ENCODE data around the gene NECTIN1. TPM values are rescaled to one million over a fixed set of nuclear protein-coding genes. Genes with fewer than 3 reads are reported as not detected.

The NECTIN1 gene
- total and polyA plus RNA-seq, 2 of the 13 experiments (the other 11 are each of a cell fraction or from before 2014, with no cell fraction given): 3.9 to 7.3 TPM

GRCh38 chr11:119709171-119709570, 19.8 kb downstream of the NECTIN1 start:
- peaks cover 41% of the 10 kb centered on the region for H3K4me1 ChIP-seq (ENCODE audit: insufficient read depth, low read length)
- H3K79me2 ChIP-seq (ENCODE audit: insufficient read depth, low read length): no peaks in the 10 kb centered on the region
- in situ Hi-C loops (cut with HindIII; ENCODE audit: extremely low pct_ligation_motif_present, low pct_unique_long_range_greater_than_20kb) (no loop called here), intact Hi-C loops (cut with micrococcal nuclease; ENCODE audit: unreplicated experiment) (no loop called here)
- no peak overlapping the region for H3K27ac ChIP-seq (ENCODE audit: extremely low read length, insufficient read depth, low read length)
- no TSS peak for BruUV-seq (replicated peaks)
- H3K27me3 ChIP-seq (ENCODE audit: control insufficient read depth in 1 of 2, insufficient read depth in 2 of 2, low read length in 2 of 2): no peaks in the 10 kb centered on the region
- no peaks in the 10 kb centered on the region for H3K36me3 ChIP-seq (replicated peaks in 1 of 2; ENCODE audit: control insufficient read depth in 1 of 2, insufficient read depth in 2 of 2, low read length in 2 of 2)
- ChIA-PET CTCF (ENCODE audit: low intra/inter-chr PET ratio, low total read pairs) (no interaction called here), POLR2A (no interaction called here)
- no peak overlapping the region for H3K4me3 ChIP-seq (replicated peaks in 1 of 3; ENCODE audit: insufficient read depth in 1 of 3, low read depth in 2 of 3, low read length in 3 of 3)
- H3K4me2 ChIP-seq (ENCODE audit: low read depth, low read length): no peak overlapping the region
- no peak for DNase-seq (ENCODE audit: low spot score)
- H4K20me1 ChIP-seq (ENCODE audit: insufficient read depth, low read length): no peaks in the 10 kb centered on the region
- 98% methylated on average over 9 of the region's 9 CpGs for WGBS (ENCODE audit: low lambda C conversion rate)
- no peaks in the 10 kb centered on the region for H3K9me3 ChIP-seq (ENCODE audit: low read length)
- no peak for FAIRE-seq
- no peak overlapping the region for H2AFZ ChIP-seq (ENCODE audit: low read length)
- H3K9ac ChIP-seq (ENCODE audit: insufficient read depth, low read depth, low read length): no peak overlapping the region
- TF ChIP-seq TFAP4 (IDR thresholded peaks at IDR 0.05; ENCODE audit: borderline replicate concordance, low read depth): no peak
- TF ChIP-seq NR2C2 (CRISPR knock-in tag; IDR thresholded peaks at IDR 0.05; ENCODE audit: borderline replicate concordance): no peak
- no peak for TF ChIP-seq ZNF383 (CRISPR knock-in tag; IDR thresholded peaks at IDR 0.05; ENCODE audit: borderline replicate concordance)
- TF ChIP-seq CAMTA2 (CRISPR knock-in tag; IDR thresholded peaks at IDR 0.05; ENCODE audit: borderline replicate concordance): no peak
- TF ChIP-seq ZHX2 (IDR thresholded peaks at IDR 0.05; ENCODE audit: low read depth): no peak
- TF ChIP-seq ZHX2 (CRISPR knock-in tag; IDR thresholded peaks at IDR 0.05; ENCODE audit: borderline replicate concordance): no peak
- TF ChIP-seq CSRNP2 (CRISPR knock-in tag; conservative IDR thresholded peaks at IDR 0.05; ENCODE audit: low read depth): no peak
- no peak for TF ChIP-seq TAF15 (IDR thresholded peaks at IDR 0.05; ENCODE audit: low read depth, low read length, poor library complexity, severe bottlenecking)
- TF ChIP-seq FOXA3 (CRISPR knock-in tag; IDR thresholded peaks at IDR 0.05): no peak
- TF ChIP-seq HHEX (CRISPR knock-in tag; IDR thresholded peaks at IDR 0.05): no peak
- TF ChIP-seq CEBPZ (IDR thresholded peaks at IDR 0.05; ENCODE audit: low read length): no peak
- no peak for TF ChIP-seq ATAD3A (CRISPR knock-in tag; IDR thresholded peaks at IDR 0.05)
- no peak for ATAC-seq

Measured in HepG2 (cell line).